ENCODE measurements around the gene EZH1.
"Not testable (repeated sequence)": the region's sequence is repeated elsewhere in the genome, so short reads cannot be mapped to it uniquely, and the experiment has no call there.

DNA sequence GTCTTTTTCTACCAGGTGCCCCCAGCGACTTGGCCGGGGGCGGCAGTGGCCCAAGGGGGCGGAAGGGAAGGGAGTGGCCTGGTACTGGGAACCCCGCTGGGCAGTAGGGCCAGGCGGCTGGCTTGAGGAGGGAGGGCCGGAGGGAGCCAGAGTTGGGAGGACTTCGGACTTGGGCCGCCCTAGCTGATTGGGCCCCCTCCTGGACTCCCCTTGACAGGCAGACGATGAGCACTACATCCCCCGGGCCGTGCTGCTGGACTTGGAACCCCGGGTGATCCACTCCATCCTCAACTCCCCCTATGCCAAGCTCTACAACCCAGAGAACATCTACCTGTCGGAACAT, 84.9 kb downstream of the EZH1 start:
- TF ChIP-seq, protein P1, sequence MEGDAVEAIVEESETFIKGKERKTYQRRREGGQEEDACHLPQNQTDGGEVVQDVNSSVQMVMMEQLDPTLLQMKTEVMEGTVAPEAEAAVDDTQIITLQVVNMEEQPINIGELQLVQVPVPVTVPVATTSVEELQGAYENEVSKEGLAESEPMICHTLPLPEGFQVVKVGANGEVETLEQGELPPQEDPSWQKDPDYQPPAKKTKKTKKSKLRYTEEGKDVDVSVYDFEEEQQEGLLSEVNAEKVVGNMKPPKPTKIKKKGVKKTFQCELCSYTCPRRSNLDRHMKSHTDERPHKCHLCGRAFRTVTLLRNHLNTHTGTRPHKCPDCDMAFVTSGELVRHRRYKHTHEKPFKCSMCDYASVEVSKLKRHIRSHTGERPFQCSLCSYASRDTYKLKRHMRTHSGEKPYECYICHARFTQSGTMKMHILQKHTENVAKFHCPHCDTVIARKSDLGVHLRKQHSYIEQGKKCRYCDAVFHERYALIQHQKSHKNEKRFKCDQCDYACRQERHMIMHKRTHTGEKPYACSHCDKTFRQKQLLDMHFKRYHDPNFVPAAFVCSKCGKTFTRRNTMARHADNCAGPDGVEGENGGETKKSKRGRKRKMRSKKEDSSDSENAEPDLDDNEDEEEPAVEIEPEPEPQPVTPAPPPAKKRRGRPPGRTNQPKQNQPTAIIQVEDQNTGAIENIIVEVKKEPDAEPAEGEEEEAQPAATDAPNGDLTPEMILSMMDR (IDR thresholded peaks at IDR 0.05) = not testable (repeated sequence)
- TF ChIP-seq POLR2A (IDR thresholded peaks at IDR 0.05) = not testable (repeated sequence)

Measured in testis (tissue), 2 donors.